SK-N-SH (cell line): ENCODE results near the gene C4BPB. TPM values are rescaled to one million over a fixed set of nuclear protein-coding genes. Genes with fewer than 3 reads are reported as not detected.

ENCODE experiments used
- CTCF ChIA-PET: fragments of 300-600, 350-600 bp; formaldehyde crosslinking; extraction: SDS; loops from one replicate; lab custom pipeline; 2021; lab: Yijun Ruan, JAX
- POLR2A ChIA-PET: fragments of 350-600 bp; sonication (Branson Sonifier 250); formaldehyde crosslinking; extraction: SDS; loops from one replicate; lab custom pipeline; 2020; ENCODE audit warnings: antibody characterized with exemption, inconsistent platforms; lab: Yijun Ruan, JAX
- DNase-seq: peaks from one replicate; pipeline ENCODE4 v3.0.0; 2012
- H2AFZ ChIP-seq: fragments of 200-600 bp; sonication (generic); 2 replicates; pipeline ENCODE4 v1.8.1; 2016; ENCODE audit warnings: antibody characterized with exemption, mild to moderate bottlenecking, low read depth
- H3F3A ChIP-seq: fragments of 200-600 bp; sonication (generic); replicated peaks from 2 replicates; pipeline ENCODE3; 2016; ENCODE audit warnings: antibody characterized with exemption, mild to moderate bottlenecking; ENCODE audit not compliant: insufficient read depth
- H3K27ac ChIP-seq, 2 experiments: fragments of 200-500 bp in 1 of 2; fragments of 200-600 bp in 1 of 2; sonication (Bioruptor generic) in 1 of 2; sonication (generic), shearing (Covaris generic) in 1 of 2; 2 replicates each; pipeline versions ENCODE4 v1.5.1 to v1.6.1; 2014 to 2016; ENCODE audit warnings: low read depth in 2 of 2, inconsistent platforms in 1 of 2, low read length in 1 of 2, mild to moderate bottlenecking in 1 of 2, mixed read lengths in 1 of 2
- H3K27me3 ChIP-seq: fragments of 200-600 bp; sonication (generic), shearing (Covaris generic); 2 replicates; pipeline ENCODE4 v1.6.1; 2016; ENCODE audit warnings: mixed run types; ENCODE audit not compliant: insufficient read depth
- H3K36me3 ChIP-seq, 2 experiments: fragments of 200-500 bp in 1 of 2; fragments of 200-600 bp in 1 of 2; sonication (Bioruptor generic) in 1 of 2; sonication (generic) in 1 of 2; replicated peaks in 1 of 2; 2 replicates each; pipeline versions ENCODE3 to v1.5.1; 2014 to 2016; ENCODE audit warnings: low read length in 1 of 2, mild to moderate bottlenecking in 1 of 2; ENCODE audit not compliant: insufficient read depth in 2 of 2, control insufficient read depth in 1 of 2
- H3K4me1 ChIP-seq, 2 experiments: fragments of 200-500 bp in 1 of 2; fragments of 200-600 bp in 1 of 2; sonication (Bioruptor generic) in 1 of 2; sonication (generic), shearing (Covaris generic) in 1 of 2; 2 replicates each; pipeline versions ENCODE4 v1.5.1 to v1.6.1; 2014 to 2016; ENCODE audit warnings: low read depth in 1 of 2, low read length in 1 of 2, mixed run types in 1 of 2; ENCODE audit not compliant: insufficient read depth in 2 of 2, control insufficient read depth in 1 of 2
- H3K4me2 ChIP-seq: fragments of 200-600 bp; sonication (generic), shearing (Covaris generic); 2 replicates; pipeline ENCODE4 v1.6.1; 2017; ENCODE audit warnings: mixed run types
- H3K4me3 ChIP-seq, 2 experiments: fragments of 200-500 bp in 1 of 2; fragments of 200-600 bp in 1 of 2; sonication (Bioruptor generic) in 1 of 2; sonication (generic), shearing (Covaris generic) in 1 of 2; 2 replicates each; pipeline versions ENCODE4 v1.5.1 to v1.8.1; 2014 to 2016; ENCODE audit warnings: low read depth in 2 of 2, inconsistent platforms in 1 of 2, low read length in 1 of 2, mild to moderate bottlenecking in 1 of 2, mixed read lengths in 1 of 2, moderate library complexity in 1 of 2
- H3K79me2 ChIP-seq: fragments of 200-600 bp; sonication (generic); 2 replicates; pipeline ENCODE4 v1.8.1; 2017; ENCODE audit warnings: mild to moderate bottlenecking; ENCODE audit not compliant: insufficient read depth
- H3K9ac ChIP-seq: fragments of 200-600 bp; sonication (generic); 2 replicates; pipeline ENCODE4 v1.6.1; 2017; ENCODE audit warnings: mixed run types
- H3K9me2 ChIP-seq: fragments of 200-600 bp; sonication (generic); 2 replicates; pipeline ENCODE4 v1.6.1; 2017; ENCODE audit warnings: mixed run types
- H3K9me3 ChIP-seq: fragments of 200-600 bp; sonication (generic); 2 replicates; pipeline ENCODE4 v1.6.1; 2017; ENCODE audit warnings: mixed run types, mild to moderate bottlenecking, moderate library complexity
- H4K20me1 ChIP-seq: fragments of 200-600 bp; sonication (generic); 2 replicates; pipeline ENCODE4 v1.6.1; 2017; ENCODE audit warnings: mild to moderate bottlenecking, mixed run types; ENCODE audit not compliant: insufficient read depth
- CHD2 ChIP-seq: fragments of 150-350 bp; IDR thresholded peaks from 2 replicates; pipeline ENCODE4 v1.6.1; 2018; ENCODE audit warnings: low read length; ENCODE audit not compliant: partially characterized antibody
- CTCF ChIP-seq: fragments of 200-600 bp; sonication (generic); IDR thresholded peaks from 2 replicates; pipeline ENCODE4 v1.6.1; 2017; ENCODE audit warnings: antibody characterized with exemption, mild to moderate bottlenecking, moderate library complexity
- ELF1 ChIP-seq: IDR thresholded peaks from 2 replicates; pipeline ENCODE4 v1.4.0; 2012
- EP300 ChIP-seq, 2 experiments: IDR thresholded peaks; 2 replicates each; pipeline versions ENCODE4 v1.4.0 to v1.6.1; 2012; ENCODE audit warnings: borderline replicate concordance in 1 of 2, low read depth in 1 of 2, low read length in 1 of 2
- EZH2phosphoT487 ChIP-seq: fragments of 200-600 bp; sonication (generic); IDR thresholded peaks from 2 replicates; pipeline ENCODE4 v1.6.1; 2017; ENCODE audit warnings: low read depth, mixed run types, mild to moderate bottlenecking, antibody characterized with exemption, moderate library complexity, borderline replicate concordance
- GABPA ChIP-seq: IDR thresholded peaks from 2 replicates; pipeline ENCODE4 v1.4.0; 2012; ENCODE audit warnings: low read depth, mild to moderate bottlenecking
- GATA2 ChIP-seq: sonication (generic); formaldehyde crosslinking; IDR thresholded peaks from 2 replicates; pipeline ENCODE4 v1.5.0; 2020; ENCODE audit warnings: mild to moderate bottlenecking, missing genetic modification reagents
- IRF3 ChIP-seq: fragments of 150-350 bp; IDR thresholded peaks from 2 replicates; pipeline ENCODE4 v1.6.1; 2016; ENCODE audit warnings: mild to moderate bottlenecking, low read depth, low read length
- JUND ChIP-seq: IDR thresholded peaks from 2 replicates; pipeline ENCODE4 v1.4.0; 2012
- MXI1 ChIP-seq: IDR thresholded peaks from 2 replicates; pipeline ENCODE4 v1.6.1; 2012; ENCODE audit warnings: mild to moderate bottlenecking, low read depth, low read length, improper control_type of control experiment
- POLR2AphosphoS5 ChIP-seq: IDR thresholded peaks from 2 replicates; pipeline ENCODE4 v1.6.1; 2012; ENCODE audit warnings: low read depth, low read length
- RAD21 ChIP-seq: IDR thresholded peaks from 2 replicates; pipeline ENCODE4 v1.6.1; 2012; ENCODE audit warnings: mild to moderate bottlenecking, low read length
- RXRA ChIP-seq: IDR thresholded peaks from 2 replicates; pipeline ENCODE4 v1.4.0; 2012; ENCODE audit warnings: low read depth, mild to moderate bottlenecking, borderline replicate concordance
- SIN3A ChIP-seq: IDR thresholded peaks from 2 replicates; pipeline ENCODE4 v1.6.1; 2012; ENCODE audit warnings: low read depth, mild to moderate bottlenecking, low read length, moderate library complexity, borderline replicate concordance
- TEAD4 ChIP-seq: IDR thresholded peaks from 2 replicates; pipeline ENCODE4 v1.4.0; 2012; ENCODE audit warnings: mild to moderate bottlenecking, borderline replicate concordance; ENCODE audit not compliant: insufficient read depth
- YY1 ChIP-seq: IDR thresholded peaks from 2 replicates; pipeline ENCODE4 v1.4.0; 2012; ENCODE audit warnings: low read depth, mild to moderate bottlenecking
- WGBS: methylation state at CpG from one replicate; pipeline ENCODE4 v1.1.6; 2017; ENCODE audit warnings: low lambda C conversion rate; 5-methylcytosine and 5-hydroxymethylcytosine counted together
- polyA plus RNA-seq, 3 experiments: library from polyadenylated mRNA; depleted of rRNA; stranded (reverse); fragments of >200 nt; gene quantifications; 2 replicates each; pipeline ENCODE4 v1.2.3, GENCODE V29; 2012
- TF ChIP-seq, protein P1 (sequence below): IDR thresholded peaks from 2 replicates; pipeline ENCODE4 v1.4.0; 2012; ENCODE audit warnings: low read depth, borderline replicate concordance

Gene C4BPB
- polyA plus RNA-seq, 1 of the 3 experiments (the other 2 are of a cell fraction), result not detected

- Histone ChIP-seq H3F3A (peaks cover 3% of the 10 kb centered on the region), H3K27me3 (peaks cover 27% of the 10 kb centered on the region; the same call in 1 of the 2 replicates), H3K36me3 (no peaks in the 10 kb centered on the region), H3K9ac (no peak overlapping the region), H3K9me3 (no peaks in the 10 kb centered on the region), H3K4me1 (no peaks in the 10 kb centered on the region), H3K27ac (no peak overlapping the region), H4K20me1 (no peaks in the 10 kb centered on the region), H3K9me2 (no peaks in the 10 kb centered on the region), H2AFZ (no peak overlapping the region), H3K4me3 (no peak overlapping the region), H3K4me2 (no peak overlapping the region), H3K79me2 (no peaks in the 10 kb centered on the region)
- WGBS, result 12% methylated on average over 2 of the region's 2 CpGs
- DNase-seq, result no peak
- ChIA-PET CTCF (interaction anchor here (1.9 to 4.4 kb wide), 3 partner anchors 9 to 412 kb away, joined by 9 to 18 read pairs (median 9); no protein-coding TSS in a partner anchor), POLR2A (no interaction called here)
- TF ChIP-seq ELF1, result no peak
- no peak for TF ChIP-seq IRF3
- no peak for TF ChIP-seq GATA2
- no peak for TF ChIP-seq EZH2phosphoT487
- no peak for TF ChIP-seq SIN3A
- TF ChIP-seq CTCF, result no peak
- TF ChIP-seq YY1, result no peak
- no peak for TF ChIP-seq MXI1
- TF ChIP-seq GABPA, result no peak
- TF ChIP-seq, protein P1, sequence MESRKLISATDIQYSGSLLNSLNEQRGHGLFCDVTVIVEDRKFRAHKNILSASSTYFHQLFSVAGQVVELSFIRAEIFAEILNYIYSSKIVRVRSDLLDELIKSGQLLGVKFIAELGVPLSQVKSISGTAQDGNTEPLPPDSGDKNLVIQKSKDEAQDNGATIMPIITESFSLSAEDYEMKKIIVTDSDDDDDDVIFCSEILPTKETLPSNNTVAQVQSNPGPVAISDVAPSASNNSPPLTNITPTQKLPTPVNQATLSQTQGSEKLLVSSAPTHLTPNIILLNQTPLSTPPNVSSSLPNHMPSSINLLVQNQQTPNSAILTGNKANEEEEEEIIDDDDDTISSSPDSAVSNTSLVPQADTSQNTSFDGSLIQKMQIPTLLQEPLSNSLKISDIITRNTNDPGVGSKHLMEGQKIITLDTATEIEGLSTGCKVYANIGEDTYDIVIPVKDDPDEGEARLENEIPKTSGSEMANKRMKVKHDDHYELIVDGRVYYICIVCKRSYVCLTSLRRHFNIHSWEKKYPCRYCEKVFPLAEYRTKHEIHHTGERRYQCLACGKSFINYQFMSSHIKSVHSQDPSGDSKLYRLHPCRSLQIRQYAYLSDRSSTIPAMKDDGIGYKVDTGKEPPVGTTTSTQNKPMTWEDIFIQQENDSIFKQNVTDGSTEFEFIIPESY, result no peak
- TF ChIP-seq EP300 (IDR thresholded peaks at IDR 0.05; ENCODE audit: borderline replicate concordance in 1 of 2, low read depth in 1 of 2, low read length in 1 of 2), result no peak
- TF ChIP-seq JUND, result no peak
- TF ChIP-seq RXRA, result no peak
- TF ChIP-seq CHD2, result no peak
- no peak for TF ChIP-seq POLR2AphosphoS5
- TF ChIP-seq RAD21, result no peak
- TF ChIP-seq TEAD4, result no peak
These were observed 499 bp upstream of the C4BPB start for GRCh38 chr1:207088161-207088560.
